ENCODE data around the gene MED19.
"Not testable (repeated sequence)": the region's sequence is repeated elsewhere in the genome, so short reads cannot be mapped to it uniquely, and the experiment has no call there.

The MED19 gene

GRCh38 chr11:57704932-57705331, 7.1 kb downstream of the MED19 start:
- DNase-seq, result no peak

GRCh38 chr11:57703341-57703740, 8.7 kb downstream of the MED19 start:
- DNase-seq, result no peak

- DNase-seq, result no peak
These were observed 11.6 kb downstream of the MED19 start for GRCh38 chr11:57700425-57700824.

GRCh38 chr11:57699813-57700212, 12.2 kb downstream of the MED19 start:
- no peak for DNase-seq

- no peak for DNase-seq
These were observed 13.1 kb downstream of the MED19 start for GRCh38 chr11:57698843-57699365.

- not testable (repeated sequence) for DNase-seq
These were observed 21.5 kb downstream of the MED19 start for GRCh38 chr11:57690474-57690873.

- DNase-seq, result no peak
These were observed 30.8 kb downstream of the MED19 start for GRCh38 chr11:57681168-57681567.

GRCh38 chr11:57680552-57680874, 31.5 kb downstream of the MED19 start:
- DNase-seq, result no peak

- no peak for DNase-seq
These were observed 32.6 kb downstream of the MED19 start for GRCh38 chr11:57679396-57679795.

GRCh38 chr11:57675176-57675941, 36.7 kb downstream of the MED19 start:
- no peak for DNase-seq

- DNase-seq, result no peak
These were observed 37.8 kb downstream of the MED19 start for GRCh38 chr11:57674251-57674650.

GRCh38 chr11:57668434-57668782, 43.6 kb downstream of the MED19 start:
- DNase-seq, result no peak

- DNase-seq, result peak; percentile 98 to 99
These were observed 44.1 kb downstream of the MED19 start, which contains the start of gene ZDHHC5 for GRCh38 chr11:57667736-57668433. Gene ZDHHC5 (plus strand): TSS chr11:57668114. CDS start chr11:57673091, 4,977 bp downstream.

GRCh38 chr11:57667117-57667735, 44.8 kb downstream of the MED19 start:
- peak; percentile 98 for DNase-seq

- DNase-seq, result no peak
These were observed 48.0 kb downstream of the MED19 start for GRCh38 chr11:57663975-57664374.

- DNase-seq, result no peak
These were observed 49.1 kb downstream of the MED19 start for GRCh38 chr11:57662893-57663292.

GRCh38 chr11:57659669-57660068, 52.3 kb downstream of the MED19 start:
- DNase-seq, result no peak

GRCh38 chr11:57658023-57658361, 54.0 kb downstream of the MED19 start:
- DNase-seq, result no peak

- DNase-seq, result peak; percentile 98 to 99
These were observed 54.6 kb downstream of the MED19 start, which contains the start of gene CLP1 for GRCh38 chr11:57657194-57658022. Gene CLP1 (plus strand): TSS chr11:57657762. CDS start chr11:57659477, 1,715 bp downstream.

- no peak for DNase-seq
These were observed 55.2 kb downstream of the MED19 start for GRCh38 chr11:57656885-57657193.

All from NCI-H446 (cell line).